ENCODE results near the gene LGALSL.

GRCh38 chr2:64424416-64424987 lies 29.5 kb upstream of the LGALSL start:
- TF ChIP-seq CTCF (conservative IDR thresholded peaks at IDR 0.05) = no peak
- no peak for TF ChIP-seq ZFX (IDR thresholded peaks at IDR 0.05)

Measured in C4-2B (cell line).